Measurements from ENCODE around the gene RAD51B.

DNA sequence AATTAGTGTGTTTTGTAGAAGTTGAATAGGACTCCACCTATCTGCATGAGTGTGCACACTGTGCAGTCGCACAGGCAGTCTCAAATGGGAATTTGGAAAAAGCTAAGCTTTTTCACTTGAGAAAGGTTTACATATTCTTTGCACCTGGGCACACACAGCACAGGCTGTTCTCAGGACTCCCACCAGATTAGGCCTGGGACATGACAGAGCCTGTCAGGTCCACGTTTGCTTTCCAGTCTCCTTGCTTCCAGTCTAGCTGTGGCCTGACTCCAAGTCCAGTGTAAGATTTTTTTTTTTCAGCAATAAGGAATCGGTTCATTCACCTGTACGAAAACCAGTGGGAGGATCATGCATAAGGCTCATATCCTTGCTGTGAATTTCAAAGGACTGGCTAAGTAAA is 792.0 kb downstream of the RAD51B start:
- TF ChIP-seq, protein P1, sequence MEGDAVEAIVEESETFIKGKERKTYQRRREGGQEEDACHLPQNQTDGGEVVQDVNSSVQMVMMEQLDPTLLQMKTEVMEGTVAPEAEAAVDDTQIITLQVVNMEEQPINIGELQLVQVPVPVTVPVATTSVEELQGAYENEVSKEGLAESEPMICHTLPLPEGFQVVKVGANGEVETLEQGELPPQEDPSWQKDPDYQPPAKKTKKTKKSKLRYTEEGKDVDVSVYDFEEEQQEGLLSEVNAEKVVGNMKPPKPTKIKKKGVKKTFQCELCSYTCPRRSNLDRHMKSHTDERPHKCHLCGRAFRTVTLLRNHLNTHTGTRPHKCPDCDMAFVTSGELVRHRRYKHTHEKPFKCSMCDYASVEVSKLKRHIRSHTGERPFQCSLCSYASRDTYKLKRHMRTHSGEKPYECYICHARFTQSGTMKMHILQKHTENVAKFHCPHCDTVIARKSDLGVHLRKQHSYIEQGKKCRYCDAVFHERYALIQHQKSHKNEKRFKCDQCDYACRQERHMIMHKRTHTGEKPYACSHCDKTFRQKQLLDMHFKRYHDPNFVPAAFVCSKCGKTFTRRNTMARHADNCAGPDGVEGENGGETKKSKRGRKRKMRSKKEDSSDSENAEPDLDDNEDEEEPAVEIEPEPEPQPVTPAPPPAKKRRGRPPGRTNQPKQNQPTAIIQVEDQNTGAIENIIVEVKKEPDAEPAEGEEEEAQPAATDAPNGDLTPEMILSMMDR (conservative IDR thresholded peaks at IDR 0.05), result no peak
- no peak for TF ChIP-seq ZFX (IDR thresholded peaks at IDR 0.05)

All from C4-2B (cell line).